Natural killer cell (primary cell): ENCODE results near the gene ATG2A. TPM values are rescaled to one million over a fixed set of nuclear protein-coding genes. Genes with fewer than 3 reads are reported as not detected.
A peak's percentile ranks its signal among the peaks of the same experiment; 100 is the strongest.

Experiments used
- ATAC-seq, 3 donors: fragments of 150-1000 bp in 2 of 3; fragments of 200-7000 bp in 1 of 3; cut with Tn5 transposase; 1 replicate in 1 of 3; 2 replicates in 2 of 3; pipeline ENCODE4 v1.10.0; 2021; ENCODE audit warnings: mild to moderate bottlenecking in 2 of 3, moderate library complexity in 2 of 3
- DNase-seq, 2 donors: peaks; one replicate each; pipeline versions ENCODE4 v3.0.0 to v3.0.0-alpha.2; 2013 to 2021; ENCODE audit warnings: mixed read lengths in 1 of 2
- H3K27ac ChIP-seq: one replicate; pipeline ENCODE4 v1.5.1; 2013; ENCODE audit warnings: mild to moderate bottlenecking, low read length
- H3K27me3 ChIP-seq: one replicate; pipeline ENCODE4 v1.6.1; 2013; ENCODE audit warnings: low read length; ENCODE audit not compliant: control insufficient read depth, insufficient read depth
- H3K36me3 ChIP-seq: one replicate; pipeline ENCODE4 v1.6.1; 2013; ENCODE audit warnings: low read length; ENCODE audit not compliant: control insufficient read depth, insufficient read depth
- H3K4me1 ChIP-seq: one replicate; pipeline ENCODE4 v1.6.1; 2013; ENCODE audit warnings: low read length; ENCODE audit not compliant: control insufficient read depth, insufficient read depth
- H3K4me3 ChIP-seq: one replicate; pipeline ENCODE4 v1.5.1; 2013; ENCODE audit warnings: low read length
- H3K9me3 ChIP-seq: one replicate; pipeline ENCODE4 v1.6.1; 2013; ENCODE audit warnings: low read length; ENCODE audit not compliant: control insufficient read depth, insufficient read depth
- H3K27ac Mint-ChIP-seq, 2 donors: one replicate each; pipeline ENCODE4 v1.8.0; 2022; ENCODE audit warnings: mild to moderate bottlenecking in 2 of 2, mixed read lengths in 2 of 2, moderate library complexity in 1 of 2
- H3K27me3 Mint-ChIP-seq, 2 donors: one replicate each; pipeline ENCODE4 v1.8.0; 2022; ENCODE audit warnings: low read depth in 2 of 2, mixed read lengths in 2 of 2
- H3K36me3 Mint-ChIP-seq: one replicate; pipeline ENCODE4 v1.8.0; 2022; ENCODE audit warnings: mixed read lengths
- H3K4me1 Mint-ChIP-seq, 2 donors: one replicate each; pipeline ENCODE4 v1.8.0; 2022; ENCODE audit warnings: mixed read lengths in 2 of 2
- H3K4me3 Mint-ChIP-seq: one replicate; pipeline ENCODE4 v1.8.0; 2022; ENCODE audit warnings: mild to moderate bottlenecking, moderate library complexity, mixed read lengths
- H3K9me3 Mint-ChIP-seq, 2 donors: one replicate each; pipeline ENCODE4 v1.8.0; 2022; ENCODE audit warnings: mixed read lengths in 2 of 2
- CTCF ChIP-seq: fragments of 200-600 bp; IDR thresholded peaks from one replicate; pipeline ENCODE4 v1.8.0; 2022; ENCODE audit warnings: antibody characterized with exemption
- WGBS: methylation state at CpG from one replicate; pipeline ENCODE4 v1.1.7; 2013; ENCODE audit warnings: missing lambda C conversion rate; ENCODE audit not compliant: insufficient coverage; 5-methylcytosine and 5-hydroxymethylcytosine counted together
- intact Hi-C: fragments of 100-400 bp; cut with micrococcal nuclease; formaldehyde crosslinking; loops from one replicate; pipeline ENCODE4 v1.14.2; 2022
- total RNA-seq, 4 donors: library from RNA; stranded (reverse); fragments of 120-200 nt in 1 of 4; gene quantifications; one replicate each; pipeline versions ENCODE4 v1.2.3 to v1.2.4, GENCODE V29; 2013 to 2022

ATG2A gene
- total RNA-seq, 3 donors from 2014 or later (not counting 1 experiment from before 2014, with no cell fraction given), result 165 to 321 (median 259) TPM

- Histone ChIP-seq H3K4me1 (peaks cover 25% of the 10 kb centered on the region), H3K27ac (no peak overlapping the region), H3K9me3 (no peaks in the 10 kb centered on the region), H3K4me3 (no peak overlapping the region), H3K36me3 (peaks cover 15% of the 10 kb centered on the region), H3K27me3 (no peaks in the 10 kb centered on the region)
- no peak for TF ChIP-seq CTCF
- DNase-seq (no peak), ATAC-seq (no peak)
- WGBS, result 77% methylated on average over 22 of the region's 22 CpGs
- Mint-ChIP-seq H3K4me1 (peaks cover 5 to 23% of the 10 kb centered on the region in 2 donors), H3K4me3 (peak overlapping the region; percentile 47), H3K27me3 (no peaks in the 10 kb centered on the region), H3K27ac (peak overlapping the region; percentile 29 to 99), H3K9me3 (no peaks in the 10 kb centered on the region), H3K36me3 (no peaks in the 10 kb centered on the region)
- intact Hi-C loops, result no loop called here
These were observed 9.7 kb upstream of the ATG2A start for GRCh38 chr11:64926689-64927088.

DNA sequence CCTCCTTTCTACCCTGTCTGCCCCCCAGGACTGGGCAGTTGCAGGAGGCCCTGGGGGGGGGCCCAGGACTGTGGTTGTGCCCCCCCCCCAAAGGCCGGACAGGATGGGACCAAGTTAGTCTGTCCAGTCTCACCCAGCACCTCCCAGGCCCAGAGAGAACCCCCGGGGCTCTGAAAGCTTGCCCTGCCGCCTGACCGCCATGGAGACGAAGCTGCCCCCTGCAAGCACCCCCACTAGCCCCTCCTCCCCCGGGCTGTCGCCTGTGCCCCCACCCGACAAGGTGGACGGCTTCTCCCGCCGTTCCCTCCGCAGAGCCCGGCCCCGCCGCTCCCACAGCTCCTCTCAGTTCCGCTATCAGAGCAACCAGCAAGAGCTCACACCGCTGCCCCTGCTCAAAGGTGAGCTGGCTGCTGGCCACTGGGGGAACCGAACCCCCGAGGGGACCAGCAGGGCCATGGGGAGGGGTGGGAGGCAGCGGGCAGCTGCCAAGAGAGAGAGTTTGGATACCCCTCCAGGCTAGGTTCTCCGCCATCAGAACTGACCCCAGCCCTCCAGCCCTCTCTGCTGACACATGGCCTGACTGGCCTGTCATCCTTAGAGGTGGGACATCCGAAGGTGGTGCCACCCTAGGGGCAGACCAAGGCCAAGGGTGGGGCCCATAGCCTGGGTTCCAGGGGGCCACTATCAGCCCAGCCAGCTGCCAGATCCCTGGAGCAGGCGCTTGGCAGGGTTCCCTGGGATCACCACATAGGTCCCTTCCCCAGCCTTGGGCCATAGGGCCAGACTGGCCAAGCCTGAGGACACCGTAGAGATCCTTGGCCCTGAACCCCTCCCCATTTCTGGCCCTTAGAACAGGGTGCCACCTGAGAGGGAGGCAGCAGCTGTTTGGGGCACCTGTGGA lies 8.8 kb upstream of the ATG2A start:
- Histone ChIP-seq H3K9me3 (no peaks in the 10 kb centered on the region), H3K36me3 (peaks cover 6% of the 10 kb centered on the region), H3K4me1 (peaks cover 25% of the 10 kb centered on the region), H3K27ac (no peak overlapping the region), H3K4me3 (no peak overlapping the region), H3K27me3 (no peaks in the 10 kb centered on the region)
- H3K27me3 Mint-ChIP-seq, result no peaks in the 10 kb centered on the region
- 90% methylated on average over 23 of the region's 24 CpGs for WGBS
- DNase-seq (no peak), ATAC-seq (no peak)
- intact Hi-C loops, result no loop called here
- peak overlapping the region in 1 of 2 donors; percentile 99 for H3K27ac Mint-ChIP-seq
- H3K9me3 Mint-ChIP-seq, result no peaks in the 10 kb centered on the region
- H3K4me1 Mint-ChIP-seq, result peaks cover 5 to 23% of the 10 kb centered on the region in 2 donors
- no peak for TF ChIP-seq CTCF
- H3K36me3 Mint-ChIP-seq, result no peaks in the 10 kb centered on the region
- peak overlapping the region; percentile 97 for H3K4me3 Mint-ChIP-seq

DNA sequence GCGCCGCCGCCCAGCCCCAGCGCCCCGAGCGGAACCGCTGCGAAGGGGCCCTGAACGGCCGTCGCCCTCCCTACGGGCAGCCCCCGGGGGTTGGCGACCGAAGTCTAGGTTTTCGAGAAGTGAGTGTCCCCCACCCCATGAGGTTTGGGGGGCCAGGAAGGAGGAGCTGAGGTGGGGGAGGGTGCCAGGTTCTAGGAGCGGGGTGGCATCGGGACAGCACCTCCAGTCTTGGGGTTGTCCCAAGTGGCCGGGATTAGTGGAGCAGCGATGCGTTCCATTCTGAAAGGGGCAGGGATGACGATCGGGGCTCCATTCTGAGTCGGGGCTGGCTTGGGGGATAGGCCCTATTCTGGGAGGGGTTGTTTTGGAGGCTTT lies 7.9 kb upstream of the ATG2A start:
- H3K27me3 Mint-ChIP-seq, result no peaks in the 10 kb centered on the region
- DNase-seq (no peak), ATAC-seq (peak in 1 of 3 donors; percentile 1)
- H3K27ac Mint-ChIP-seq, result peak overlapping the region; percentile 95 to 99
- no peaks in the 10 kb centered on the region for H3K9me3 ChIP-seq
- peak overlapping the region; percentile 53 for H3K4me3 ChIP-seq
- TF ChIP-seq CTCF, result no peak
- H3K27me3 ChIP-seq, result no peaks in the 10 kb centered on the region
- peaks cover 5 to 23% of the 10 kb centered on the region in 2 donors for H3K4me1 Mint-ChIP-seq
- intact Hi-C loops, result no loop called here
- WGBS, result 4% methylated on average over 24 of the region's 24 CpGs
- H3K36me3 ChIP-seq, result peaks cover 2% of the 10 kb centered on the region
- H3K9me3 Mint-ChIP-seq, result no peaks in the 10 kb centered on the region
- H3K36me3 Mint-ChIP-seq, result no peaks in the 10 kb centered on the region
- H3K4me1 ChIP-seq, result peaks cover 25% of the 10 kb centered on the region
- no peak overlapping the region for H3K27ac ChIP-seq
- peak overlapping the region; percentile 97 for H3K4me3 Mint-ChIP-seq
